HFF-Myc (cell line): ENCODE measurements around the gene TNRC6A.
"Not testable (repeated sequence)": the region's sequence is repeated elsewhere in the genome, so short reads cannot be mapped to it uniquely, and the experiment has no call there.

Source experiments
- DNase-seq: peaks from one replicate; pipeline ENCODE4 v3.0.0-alpha.2; 2011; ENCODE audit warnings: low read depth; ENCODE audit errors: extremely low read depth
- H3K4me3 ChIP-seq: replicated peaks from 2 replicates; pipeline ENCODE4 v1.5.1; 2011; ENCODE audit warnings: low read depth, mild to moderate bottlenecking, control low read depth, low read length
- TF ChIP-seq, protein P1 (sequence below): IDR thresholded peaks from 2 replicates; pipeline ENCODE4 v1.5.1; 2012; ENCODE audit warnings: mild to moderate bottlenecking, low read depth, low read length, control low read depth; ENCODE audit errors: missing control alignments

The TNRC6A gene

DNA sequence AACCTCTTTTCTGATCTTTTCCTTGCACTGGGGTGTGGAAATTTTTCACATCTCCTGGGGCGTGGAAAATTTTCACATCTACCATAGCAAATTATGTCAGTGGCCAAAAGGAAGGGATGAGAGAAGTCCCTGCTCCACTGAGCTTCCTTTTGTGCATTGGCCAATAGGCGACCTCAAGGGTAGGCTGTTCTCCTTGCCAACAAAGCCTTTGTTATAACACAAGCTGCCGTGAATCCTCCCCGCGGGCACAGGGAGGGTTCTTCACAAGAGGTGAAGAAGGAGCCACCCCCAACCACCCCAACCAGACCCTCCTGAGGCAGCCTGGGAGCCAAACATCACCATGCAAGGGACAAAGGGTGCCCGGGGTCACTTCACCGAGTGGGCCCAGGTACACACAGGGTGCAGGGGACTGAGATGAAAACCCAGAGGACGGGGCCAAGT, 122.8 kb downstream of the TNRC6A start:
- H3K4me3 ChIP-seq, result no peak overlapping the region
- no peak for DNase-seq
- TF ChIP-seq, protein P1, sequence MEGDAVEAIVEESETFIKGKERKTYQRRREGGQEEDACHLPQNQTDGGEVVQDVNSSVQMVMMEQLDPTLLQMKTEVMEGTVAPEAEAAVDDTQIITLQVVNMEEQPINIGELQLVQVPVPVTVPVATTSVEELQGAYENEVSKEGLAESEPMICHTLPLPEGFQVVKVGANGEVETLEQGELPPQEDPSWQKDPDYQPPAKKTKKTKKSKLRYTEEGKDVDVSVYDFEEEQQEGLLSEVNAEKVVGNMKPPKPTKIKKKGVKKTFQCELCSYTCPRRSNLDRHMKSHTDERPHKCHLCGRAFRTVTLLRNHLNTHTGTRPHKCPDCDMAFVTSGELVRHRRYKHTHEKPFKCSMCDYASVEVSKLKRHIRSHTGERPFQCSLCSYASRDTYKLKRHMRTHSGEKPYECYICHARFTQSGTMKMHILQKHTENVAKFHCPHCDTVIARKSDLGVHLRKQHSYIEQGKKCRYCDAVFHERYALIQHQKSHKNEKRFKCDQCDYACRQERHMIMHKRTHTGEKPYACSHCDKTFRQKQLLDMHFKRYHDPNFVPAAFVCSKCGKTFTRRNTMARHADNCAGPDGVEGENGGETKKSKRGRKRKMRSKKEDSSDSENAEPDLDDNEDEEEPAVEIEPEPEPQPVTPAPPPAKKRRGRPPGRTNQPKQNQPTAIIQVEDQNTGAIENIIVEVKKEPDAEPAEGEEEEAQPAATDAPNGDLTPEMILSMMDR, result no peak

DNA sequence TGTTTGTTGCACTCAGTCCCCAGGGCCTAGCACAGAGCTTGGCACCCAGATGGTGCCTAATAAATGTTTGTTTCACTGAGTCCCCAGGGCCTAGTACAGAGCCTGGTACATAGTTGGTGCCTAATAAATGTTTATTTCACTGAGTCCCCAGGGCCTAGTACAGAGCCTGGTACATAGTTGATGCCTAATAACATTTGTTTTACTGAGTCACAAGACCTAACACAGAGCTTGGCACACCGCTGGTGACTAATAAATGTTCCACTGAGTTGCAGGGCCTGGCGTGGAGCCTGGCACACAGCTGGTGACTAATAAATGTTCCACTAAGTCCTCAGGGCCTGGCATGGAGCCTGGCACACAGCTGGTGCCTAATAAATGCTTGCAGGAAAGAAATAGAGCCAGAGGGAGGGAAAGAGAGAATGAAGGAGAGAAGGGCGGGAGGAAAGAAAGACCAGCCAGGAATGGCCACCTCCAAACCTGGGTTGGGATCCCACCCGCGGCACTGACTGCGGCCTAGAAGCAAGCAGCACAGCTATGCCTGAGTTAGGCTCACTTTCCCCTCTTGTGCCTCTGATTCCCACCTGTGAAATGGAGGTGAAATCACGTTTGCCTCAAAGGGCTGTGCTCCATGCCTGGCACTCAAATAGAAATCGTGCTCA, 123.8 kb downstream of the TNRC6A start:
- TF ChIP-seq, protein P1, result no peak
- H3K4me3 ChIP-seq, result no peak overlapping the region
- DNase-seq, result no peak

DNA sequence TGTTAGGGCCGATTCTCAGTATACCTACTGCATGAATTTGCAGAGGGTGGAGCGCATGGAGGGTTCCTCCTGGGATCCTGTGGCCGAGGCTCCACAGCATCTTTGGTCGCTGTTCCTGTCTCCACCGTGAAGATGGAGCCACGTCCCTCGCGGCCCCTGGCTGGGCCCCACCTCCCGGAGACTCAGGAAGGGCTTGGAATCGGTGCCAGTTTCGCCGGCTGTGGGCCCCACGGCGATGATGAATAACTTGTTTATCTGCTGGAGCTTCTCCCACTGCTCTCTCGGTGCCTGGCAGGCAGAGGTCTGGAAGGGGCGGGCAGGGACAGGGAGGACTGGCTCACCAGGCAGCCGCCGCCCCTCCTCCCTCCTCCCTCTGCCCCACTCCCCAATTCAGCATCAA, 124.4 kb downstream of the TNRC6A start:
- H3K4me3 ChIP-seq, result no peak overlapping the region
- TF ChIP-seq, protein P1, result no peak
- no peak for DNase-seq

DNA sequence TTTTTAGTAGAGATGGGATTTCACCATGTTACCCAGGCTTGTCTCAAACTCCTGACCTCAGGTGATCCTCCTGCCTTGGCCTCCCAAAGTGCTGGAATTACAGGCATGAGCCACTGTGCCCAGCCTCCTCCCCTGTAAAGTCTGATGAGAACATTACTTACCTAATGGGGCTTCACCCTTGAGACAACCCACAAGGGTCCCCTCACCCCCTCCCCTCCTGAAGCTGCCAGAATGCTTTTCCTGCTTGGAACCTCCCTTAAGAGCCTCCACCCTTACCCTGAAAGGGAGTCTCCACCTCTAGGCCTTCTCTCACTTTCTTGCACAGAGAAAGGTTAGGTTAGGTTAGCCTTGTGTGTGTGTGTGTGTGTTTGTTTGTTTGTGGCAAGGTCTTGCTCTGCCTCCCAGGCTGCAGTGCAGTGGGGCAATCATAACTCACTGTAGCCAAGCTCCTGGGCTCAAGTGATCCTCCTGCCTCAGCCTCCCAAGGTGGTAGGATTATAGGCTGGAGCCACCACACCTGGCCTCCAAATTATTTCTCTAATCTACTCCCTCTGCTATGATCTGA, 125.2 kb downstream of the TNRC6A start:
- DNase-seq, result no peak
- H3K4me3 ChIP-seq, result no peak overlapping the region
- TF ChIP-seq, protein P1, result no peak

DNA sequence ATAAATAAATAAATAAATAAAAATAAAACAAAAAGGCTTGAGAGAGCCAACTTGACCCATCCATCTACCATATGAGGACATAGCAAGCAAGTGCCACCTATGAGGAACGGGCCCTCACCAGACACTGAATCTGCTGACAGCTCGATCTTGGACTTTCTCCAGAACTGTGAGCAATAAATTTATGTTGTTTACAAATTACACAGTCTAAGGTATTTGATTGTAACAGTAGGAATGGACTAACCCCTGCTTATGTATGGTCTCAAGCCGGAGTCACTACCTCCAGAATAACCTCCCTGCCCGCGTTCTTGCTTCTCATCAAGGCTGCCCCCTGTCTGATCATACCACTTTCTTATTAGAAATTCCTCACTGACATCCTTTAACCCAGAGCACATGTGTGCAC, 126.2 kb downstream of the TNRC6A start:
- no peak for DNase-seq
- no peak overlapping the region for H3K4me3 ChIP-seq
- TF ChIP-seq, protein P1, result no peak

DNA sequence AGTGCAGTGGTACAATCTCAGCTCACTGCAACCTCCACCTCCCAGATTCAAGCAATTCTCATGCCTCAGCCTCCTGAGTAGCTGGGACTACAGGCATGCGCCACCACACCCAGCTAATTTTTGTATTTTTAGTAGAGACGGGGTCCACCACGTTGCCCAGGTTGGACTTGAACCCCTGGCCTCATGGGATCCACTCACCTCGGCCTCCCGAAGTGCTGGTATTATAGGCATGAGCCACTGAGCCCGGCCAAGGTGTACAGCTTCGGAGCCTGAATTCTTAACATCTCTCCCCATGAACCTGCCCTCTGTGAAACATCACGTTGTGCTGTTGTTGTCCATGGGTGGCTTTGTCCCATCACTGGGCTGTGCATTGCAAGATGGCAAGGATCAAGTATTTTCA, 127.4 kb downstream of the TNRC6A start:
- DNase-seq, H3K4me3 ChIP-seq: not testable (repeated sequence)

DNA sequence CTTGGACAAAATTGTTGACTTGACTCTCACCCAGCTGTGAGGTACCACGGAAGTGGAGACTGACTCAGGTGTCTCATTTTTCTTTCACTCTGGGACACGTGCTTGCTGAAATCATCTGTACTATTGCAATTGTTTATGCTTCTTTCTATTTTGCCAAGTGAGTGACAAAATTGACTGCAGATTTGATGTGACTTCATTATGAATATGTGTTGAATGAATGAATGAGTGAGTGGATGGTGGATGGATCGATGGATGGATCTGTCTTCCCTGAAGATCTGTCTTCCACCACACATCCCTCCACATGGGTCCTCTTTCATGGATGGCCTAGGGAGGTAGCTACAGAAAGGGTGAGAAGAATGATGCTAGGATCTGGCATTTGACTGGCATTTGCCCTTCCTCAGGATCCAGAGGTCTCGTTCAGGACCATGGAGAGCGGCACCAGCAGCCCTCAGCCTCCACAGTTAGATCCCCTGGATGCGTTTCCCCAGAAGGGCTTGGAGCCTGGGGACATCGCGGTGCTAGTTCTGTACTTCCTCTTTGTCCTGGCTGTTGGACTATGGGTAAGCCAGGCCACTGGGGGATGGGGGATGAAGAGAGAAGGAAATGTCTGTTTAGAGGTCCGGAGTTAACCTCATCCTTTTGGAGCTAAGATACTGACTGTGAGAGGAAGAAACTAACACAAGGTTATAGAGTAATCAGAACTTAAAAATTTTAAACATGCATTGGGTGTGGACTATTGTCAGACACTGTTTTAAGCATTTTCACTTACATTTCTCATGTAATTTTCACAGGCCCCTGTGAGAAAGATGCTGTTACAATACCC, 129.0 kb downstream of the TNRC6A start:
- H3K4me3 ChIP-seq, result no peak overlapping the region
- TF ChIP-seq, protein P1, result no peak
- DNase-seq, result no peak
